GM18502 (cell line): ENCODE measurements around the gene GNAT1.

ENCODE experiments used
- ATAC-seq: cut with Tn5 transposase; IDR thresholded peaks from one replicate; pipeline ENCODE4 v1.9.1; 2021; ENCODE audit warnings: mild to moderate bottlenecking; ENCODE audit not compliant: unreplicated experiment, poor library complexity

The GNAT1 gene

GRCh38 chr3:50174947-50175524 is 16.4 kb upstream of the GNAT1 start:
- no peak for ATAC-seq

DNA sequence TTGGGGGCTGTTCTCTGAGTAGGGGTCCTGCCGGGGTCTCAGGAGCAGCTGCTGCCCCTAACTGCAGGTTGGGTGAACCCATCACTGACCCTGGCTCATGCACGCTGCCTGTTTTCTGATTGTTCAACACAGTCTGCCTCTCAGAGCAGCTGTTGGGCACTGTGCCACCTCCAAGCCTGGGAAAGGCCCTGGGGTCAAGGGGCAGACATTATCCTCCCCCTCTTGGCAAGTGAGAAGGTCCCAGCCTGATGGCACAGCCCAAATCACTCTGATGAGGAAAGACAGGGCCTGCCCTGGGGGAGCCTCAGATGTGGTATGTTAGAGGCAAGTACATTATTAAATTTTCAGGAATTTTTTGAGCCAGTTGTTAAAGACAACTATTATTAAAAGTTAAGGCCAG is 14.1 kb upstream of the GNAT1 start:
- no peak for ATAC-seq

GRCh38 chr3:50179710-50180109 is 11.7 kb upstream of the GNAT1 start:
- no peak for ATAC-seq

- ATAC-seq, result no peak
These were observed 9.4 kb upstream of the GNAT1 start for GRCh38 chr3:50181985-50182384.

DNA sequence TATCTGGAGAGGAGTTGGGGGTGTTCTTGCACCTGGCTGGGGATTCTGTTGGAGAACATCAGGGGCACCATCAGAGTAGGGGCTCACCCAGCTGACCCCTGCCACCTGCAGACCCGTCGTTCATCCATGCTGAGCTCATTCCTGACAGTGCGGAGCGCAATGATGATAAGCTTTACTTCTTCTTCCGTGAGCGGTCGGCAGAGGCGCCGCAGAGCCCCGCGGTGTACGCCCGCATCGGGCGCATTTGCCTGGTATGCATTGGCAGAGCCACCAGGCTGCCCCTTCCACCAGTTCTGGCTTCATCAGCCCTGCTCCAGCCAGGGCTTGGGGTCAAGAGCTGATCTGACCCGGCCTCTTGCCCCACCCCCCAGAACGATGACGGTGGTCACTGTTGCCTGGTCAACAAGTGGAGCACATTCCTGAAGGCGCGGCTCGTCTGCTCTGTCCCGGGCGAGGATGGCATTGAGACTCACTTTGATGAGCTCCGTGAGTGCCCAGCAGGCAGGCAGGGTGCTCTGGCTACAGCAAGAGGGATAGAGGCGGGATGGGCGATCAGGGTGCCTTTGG is 8.8 kb upstream of the GNAT1 start:
- no peak for ATAC-seq

GRCh38 chr3:50183755-50184154 is 7.7 kb upstream of the GNAT1 start:
- no peak for ATAC-seq

DNA sequence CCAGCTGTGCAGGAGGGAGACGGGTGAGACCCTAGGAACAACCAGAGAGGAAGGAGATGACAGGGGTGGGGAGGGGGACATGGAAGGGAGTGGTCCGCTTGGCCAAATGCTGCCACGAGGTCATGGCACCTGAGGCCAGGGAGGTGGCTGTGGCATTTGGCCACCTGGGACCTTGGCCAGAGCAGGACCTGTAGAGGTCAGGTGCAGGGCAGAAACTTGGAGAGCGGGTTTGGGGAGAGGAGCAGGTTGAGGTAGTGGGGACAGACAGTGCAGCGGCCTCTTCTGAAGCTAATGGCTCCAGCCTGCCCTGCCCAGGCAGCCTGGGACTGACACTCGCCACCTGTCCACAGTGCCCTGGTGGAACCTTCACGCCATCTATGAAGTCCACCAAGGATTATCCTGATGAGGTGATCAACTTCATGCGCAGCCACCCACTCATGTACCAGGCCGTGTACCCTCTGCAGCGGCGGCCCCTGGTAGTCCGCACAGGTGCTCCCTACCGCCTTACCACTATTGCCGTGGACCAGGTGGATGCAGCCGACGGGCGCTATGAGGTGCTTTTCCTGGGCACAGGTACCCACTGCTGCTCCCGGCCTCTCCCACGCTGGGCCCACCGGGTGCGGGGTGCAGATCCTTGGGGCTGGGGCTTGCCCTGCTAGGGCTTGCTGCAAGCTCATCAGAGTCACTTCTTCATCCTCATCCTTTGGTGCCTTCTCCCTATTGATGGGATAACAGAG is 7.0 kb upstream of the GNAT1 start:
- ATAC-seq, result no peak

GRCh38 chr3:50185230-50185629 is 6.2 kb upstream of the GNAT1 start:
- ATAC-seq, result no peak

DNA sequence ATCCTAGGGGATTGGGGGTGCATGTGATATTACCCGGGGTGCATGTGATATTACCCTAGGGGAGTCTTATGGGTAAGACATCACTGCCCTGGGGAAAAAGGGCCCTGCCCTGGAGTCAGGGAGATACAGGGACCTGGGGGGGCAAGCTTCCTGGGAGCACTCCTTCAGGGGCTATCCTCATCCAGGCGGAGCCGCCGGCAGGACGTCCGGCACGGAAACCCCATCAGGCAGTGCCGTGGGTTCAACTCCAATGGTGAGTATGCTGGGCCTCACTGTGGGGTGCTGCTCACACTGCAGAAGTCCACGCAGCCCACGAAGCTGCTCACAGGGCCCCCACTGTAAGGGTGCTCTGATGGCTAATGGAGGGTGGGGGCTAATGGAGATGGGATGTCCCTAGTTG is 5.3 kb upstream of the GNAT1 start:
- ATAC-seq, result no peak

DNA sequence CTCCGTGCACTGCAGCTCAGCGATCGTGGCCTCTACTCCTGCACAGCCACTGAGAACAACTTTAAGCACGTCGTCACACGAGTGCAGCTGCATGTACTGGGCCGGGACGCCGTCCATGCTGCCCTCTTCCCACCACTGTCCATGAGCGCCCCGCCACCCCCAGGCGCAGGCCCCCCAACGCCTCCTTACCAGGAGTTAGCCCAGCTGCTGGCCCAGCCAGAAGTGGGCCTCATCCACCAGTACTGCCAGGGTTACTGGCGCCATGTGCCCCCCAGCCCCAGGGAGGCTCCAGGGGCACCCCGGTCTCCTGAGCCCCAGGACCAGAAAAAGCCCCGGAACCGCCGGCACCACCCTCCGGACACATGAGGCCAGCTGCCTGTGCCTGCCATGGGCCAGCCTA is 3.7 kb upstream of the GNAT1 start:
- no peak for ATAC-seq

- no peak for ATAC-seq
These were observed 2.1 kb upstream of the GNAT1 start for GRCh38 chr3:50189274-50189673.

DNA sequence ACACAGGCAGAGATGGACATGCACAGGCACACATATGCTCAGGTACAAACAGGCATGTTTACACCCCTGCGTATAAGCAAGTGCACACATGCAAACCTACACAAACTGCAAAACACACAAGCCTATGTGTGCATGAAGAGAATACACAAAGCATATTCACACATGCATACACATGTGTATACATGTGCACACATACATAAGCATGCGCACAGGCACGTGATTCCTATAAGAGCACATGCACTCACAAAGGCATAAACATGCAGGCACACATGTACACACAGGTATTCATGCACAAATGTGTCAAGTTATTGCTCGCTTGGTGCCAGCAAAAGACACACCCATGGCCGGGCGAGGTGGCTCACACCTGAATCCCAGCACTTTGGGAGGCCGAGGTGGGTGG is 1.4 kb upstream of the GNAT1 start:
- ATAC-seq, result no peak

GRCh38 chr3:50192124-50192523 is 714 bp downstream of the GNAT1 start:
- ATAC-seq, result no peak

DNA sequence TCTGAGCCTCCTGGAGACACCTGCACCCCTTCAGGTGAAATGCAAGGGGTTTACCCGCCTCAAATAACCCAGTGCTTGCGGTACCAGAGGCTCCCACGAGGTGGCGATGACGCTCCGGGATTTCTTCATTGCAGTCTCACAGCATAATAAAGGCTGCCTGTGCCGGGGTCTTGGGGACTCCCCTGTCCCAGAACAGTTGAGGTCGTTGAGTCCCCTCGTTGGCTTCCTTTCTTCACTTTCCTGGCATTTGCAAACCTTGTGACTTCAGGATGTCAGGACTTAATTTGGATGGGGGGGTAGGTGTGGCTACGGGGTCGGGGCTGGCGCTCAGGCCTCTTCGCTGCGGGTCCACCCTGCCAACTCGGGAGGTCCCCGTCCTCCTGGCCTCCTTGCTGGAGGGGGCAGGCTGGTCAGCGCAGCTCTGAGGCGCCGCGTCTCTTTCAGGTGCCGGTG is 1.3 kb downstream of the GNAT1 start:
- ATAC-seq, result no peak

GRCh38 chr3:50193286-50193685 is 1.9 kb downstream of the GNAT1 start:
- no peak for ATAC-seq

DNA sequence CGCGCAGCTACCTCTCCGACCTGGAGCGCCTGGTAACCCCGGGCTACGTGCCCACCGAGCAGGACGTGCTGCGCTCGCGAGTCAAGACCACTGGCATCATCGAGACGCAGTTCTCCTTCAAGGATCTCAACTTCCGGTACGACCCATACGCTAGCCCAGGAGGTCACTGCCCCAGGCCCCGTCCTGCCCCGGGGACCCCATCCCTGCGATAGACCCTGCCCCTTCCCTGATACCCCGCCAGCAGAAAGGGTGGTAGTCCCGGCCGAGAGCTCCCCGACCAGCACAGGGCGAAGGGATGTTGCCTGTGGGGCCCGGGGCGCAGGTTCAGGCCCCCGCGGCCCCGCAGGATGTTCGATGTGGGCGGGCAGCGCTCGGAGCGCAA is 2.3 kb downstream of the GNAT1 start:
- ATAC-seq, result no peak

DNA sequence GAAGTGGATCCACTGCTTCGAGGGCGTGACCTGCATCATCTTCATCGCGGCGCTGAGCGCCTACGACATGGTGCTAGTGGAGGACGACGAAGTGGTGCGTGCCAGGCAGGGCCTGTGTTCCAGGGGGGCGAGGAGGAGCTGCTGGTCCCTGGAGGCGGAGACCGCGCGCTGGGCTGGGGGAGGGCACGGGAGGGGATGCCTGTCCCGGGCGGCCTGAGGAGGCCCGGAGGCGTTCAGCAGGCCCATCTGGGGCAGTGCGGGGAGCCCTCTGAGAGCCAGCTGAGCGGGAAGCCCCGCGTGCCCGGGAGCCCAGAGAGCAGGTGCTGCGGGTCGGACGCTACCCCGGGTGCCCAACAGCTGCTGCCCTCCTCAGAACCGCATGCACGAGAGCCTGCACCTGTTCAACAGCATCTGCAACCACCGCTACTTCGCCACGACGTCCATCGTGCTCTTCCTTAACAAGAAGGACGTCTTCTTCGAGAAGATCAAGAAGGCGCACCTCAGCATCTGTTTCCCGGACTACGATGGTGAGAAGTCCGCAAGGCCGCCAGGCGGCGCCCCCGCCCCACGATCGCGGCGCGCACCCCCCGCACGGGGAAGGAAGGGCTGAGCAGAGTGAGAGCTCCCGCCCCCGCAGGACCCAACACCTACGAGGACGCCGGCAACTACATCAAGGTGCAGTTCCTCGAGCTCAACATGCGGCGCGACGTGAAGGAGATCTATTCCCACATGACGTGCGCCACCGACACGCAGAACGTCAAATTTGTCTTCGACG is 2.9 kb downstream of the GNAT1 start:
- ATAC-seq, result no peak

GRCh38 chr3:50194903-50195500 is 3.6 kb downstream of the GNAT1 start:
- ATAC-seq, result no peak

DNA sequence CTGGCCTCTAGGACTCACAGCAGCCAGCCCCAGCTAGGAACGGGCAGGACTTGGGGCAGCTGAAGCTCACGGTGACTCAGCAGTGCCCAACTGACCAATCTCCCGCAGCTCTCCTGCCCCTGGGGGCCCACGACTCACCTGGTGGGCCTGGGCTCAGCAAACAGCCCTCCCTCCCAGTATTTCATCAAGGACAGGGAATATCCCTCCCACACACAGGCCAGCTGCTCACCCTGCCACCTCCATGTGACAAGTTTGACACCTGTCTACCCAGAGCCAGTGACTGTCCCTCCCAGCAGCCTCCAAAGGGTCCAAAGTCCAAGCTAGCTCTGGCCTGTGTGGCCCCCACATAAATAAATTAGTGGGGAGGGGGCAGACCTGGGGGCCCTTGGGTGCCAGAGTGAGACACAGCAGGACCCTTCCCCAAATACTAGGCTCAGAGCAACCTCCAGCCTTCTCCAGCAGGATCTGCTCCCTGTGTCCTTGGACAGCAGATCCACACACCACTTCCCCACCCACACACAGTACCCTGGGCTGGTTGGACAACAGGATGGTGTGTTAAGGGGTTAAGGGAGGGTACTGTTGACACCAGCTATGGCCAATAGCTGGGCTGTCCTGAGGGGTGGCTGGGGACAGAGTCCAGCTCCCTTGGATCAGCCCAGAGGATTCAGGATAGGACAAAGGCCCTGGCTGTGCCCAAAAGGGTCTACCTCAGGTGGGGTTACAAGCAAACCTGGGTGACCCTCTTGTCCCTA is 4.3 kb downstream of the GNAT1 start:
- ATAC-seq, result no peak

- ATAC-seq, result no peak
These were observed 4.9 kb downstream of the GNAT1 start for GRCh38 chr3:50196253-50196801.
